ENCODE data around the gene PTMS.

DNA sequence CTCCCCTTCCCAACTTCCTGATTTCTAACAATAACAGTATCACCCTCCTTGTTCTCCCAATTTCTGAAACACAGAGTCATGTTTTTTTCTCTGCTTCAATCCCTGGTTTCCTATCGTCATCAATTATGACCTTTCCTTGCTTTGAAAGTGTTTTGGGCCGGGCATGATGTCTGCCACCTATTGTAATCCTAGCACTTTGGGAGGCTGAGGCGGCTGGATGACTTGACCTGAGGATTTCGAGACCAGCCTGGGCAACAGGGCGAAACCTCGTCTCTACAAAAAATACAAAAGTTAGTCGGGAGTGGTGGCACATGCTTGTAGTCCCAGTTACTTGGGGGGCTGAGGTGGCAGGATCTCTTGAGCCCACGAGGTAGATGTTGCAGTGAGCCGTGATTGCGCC, 42.9 kb downstream of the PTMS start:
- TF ChIP-seq, protein P1, sequence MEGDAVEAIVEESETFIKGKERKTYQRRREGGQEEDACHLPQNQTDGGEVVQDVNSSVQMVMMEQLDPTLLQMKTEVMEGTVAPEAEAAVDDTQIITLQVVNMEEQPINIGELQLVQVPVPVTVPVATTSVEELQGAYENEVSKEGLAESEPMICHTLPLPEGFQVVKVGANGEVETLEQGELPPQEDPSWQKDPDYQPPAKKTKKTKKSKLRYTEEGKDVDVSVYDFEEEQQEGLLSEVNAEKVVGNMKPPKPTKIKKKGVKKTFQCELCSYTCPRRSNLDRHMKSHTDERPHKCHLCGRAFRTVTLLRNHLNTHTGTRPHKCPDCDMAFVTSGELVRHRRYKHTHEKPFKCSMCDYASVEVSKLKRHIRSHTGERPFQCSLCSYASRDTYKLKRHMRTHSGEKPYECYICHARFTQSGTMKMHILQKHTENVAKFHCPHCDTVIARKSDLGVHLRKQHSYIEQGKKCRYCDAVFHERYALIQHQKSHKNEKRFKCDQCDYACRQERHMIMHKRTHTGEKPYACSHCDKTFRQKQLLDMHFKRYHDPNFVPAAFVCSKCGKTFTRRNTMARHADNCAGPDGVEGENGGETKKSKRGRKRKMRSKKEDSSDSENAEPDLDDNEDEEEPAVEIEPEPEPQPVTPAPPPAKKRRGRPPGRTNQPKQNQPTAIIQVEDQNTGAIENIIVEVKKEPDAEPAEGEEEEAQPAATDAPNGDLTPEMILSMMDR (IDR thresholded peaks at IDR 0.05; ENCODE audit: low read depth, low read length), result no peak
- TF ChIP-seq EZH2phosphoT487 (IDR thresholded peaks at IDR 0.05; ENCODE audit: low read depth), result no peak
